Body of pancreas (tissue), 4 donors: ENCODE data around the gene RPLP2. TPM values are rescaled to one million over a fixed set of nuclear protein-coding genes. Genes with fewer than 3 reads are reported as not detected.

Experiments used
- ATAC-seq: fragments of 150-250 bp; one replicate; pipeline ENCODE4 v1.9.1; 2016
- DNase-seq, 4 donors: peaks; one replicate each; pipeline ENCODE4 v3.0.0-alpha.2; 2019
- H3K27ac ChIP-seq, 4 donors: fragments of 200-600 bp; sonication (generic); 1 replicate in 3 of 4; 2 replicates in 1 of 4; pipeline versions ENCODE4 v1.5.1 to v1.6.1; 2016 to 2019; ENCODE audit warnings: mild to moderate bottlenecking in 1 of 4, mixed read lengths in 1 of 4, moderate library complexity in 1 of 4
- H3K27me3 ChIP-seq, 2 donors: fragments of 200-600 bp; sonication (generic); one replicate each; pipeline ENCODE4 v1.6.0; 2016; ENCODE audit warnings: mild to moderate bottlenecking in 1 of 2
- H3K36me3 ChIP-seq, 2 donors: fragments of 200-600 bp; sonication (generic); replicated peaks in 1 of 2; 2 replicates each; pipeline ENCODE4 v1.5.1; 2016; ENCODE audit warnings: low read depth in 2 of 2; ENCODE audit not compliant: insufficient read depth in 1 of 2
- H3K4me1 ChIP-seq: fragments of 200-600 bp; sonication (generic); one replicate; pipeline ENCODE4 v1.6.0; 2016
- H3K4me3 ChIP-seq, 2 donors: fragments of 200-600 bp; sonication (generic); 1 replicate in 1 of 2; 2 replicates in 1 of 2; pipeline ENCODE4 v1.5.1; 2016 to 2019
- H3K9me3 ChIP-seq, 3 donors: fragments of 200-600 bp; sonication (generic); 1 replicate in 2 of 3; 2 replicates in 1 of 3; pipeline ENCODE4 v1.5.1; 2016
- CTCF ChIP-seq, 7 experiments: fragments of 450-650 bp in 4 of 7; fragments of 200-600 bp in 3 of 7; sonication (generic) in 3 of 7; IDR thresholded peaks; one replicate each; pipeline ENCODE4 v1.5.1; 2016 to 2019; ENCODE audit warnings: antibody characterized with exemption in 7 of 7
- POLR2A ChIP-seq, 3 donors: fragments of 450-650 bp; IDR thresholded peaks; one replicate each; pipeline ENCODE4 v1.6.1; 2016; ENCODE audit warnings: antibody characterized with exemption in 3 of 3, mild to moderate bottlenecking in 2 of 3
- WGBS, 2 donors: methylation state at CpG; one replicate each; pipeline ENCODE4 v1.1.5; 2017; 5-methylcytosine and 5-hydroxymethylcytosine counted together
- intact Hi-C: fragments of 100-400 bp; cut with DNase I; formaldehyde crosslinking; loops from one replicate; pipeline ENCODE4 v1.15.1; 2023
- total RNA-seq, 2 donors: library from RNA; depleted of rRNA; stranded (reverse); fragments of >200 nt; gene quantifications; one replicate each; pipeline ENCODE4 v1.1.0, GENCODE V29; 2016

The RPLP2 gene
- total RNA-seq, 2 donors from 2014 or later = 395 to 402 TPM

GRCh38 chr11:801097-801780, 8.5 kb upstream of the RPLP2 start:
- Histone ChIP-seq H3K4me1 (peaks cover 46% of the 10 kb centered on the region), H3K4me3 (no peak overlapping the region), H3K36me3 (no peaks in the 10 kb centered on the region), H3K27me3 (no peaks in the 10 kb centered on the region), H3K9me3 (no peaks in the 10 kb centered on the region), H3K27ac (no peak overlapping the region)
- no peak for DNase-seq
- intact Hi-C loops = no loop called here
- WGBS, 2 donors = 78 to 87% methylated on average over 4 to 20 of the region's 20 CpGs
- TF ChIP-seq CTCF (IDR thresholded peaks at IDR 0.05) = no peak
- TF ChIP-seq POLR2A (IDR thresholded peaks at IDR 0.05) = no peak
- no peak for ATAC-seq

GRCh38 chr11:802018-802617, 7.6 kb upstream of the RPLP2 start:
- ATAC-seq (no peak), DNase-seq (no peak)
- H3K4me3 ChIP-seq = no peak overlapping the region
- 94 to 97% methylated on average over 16 to 21 of the region's 21 CpGs for WGBS, 2 donors
- no peak overlapping the region for H3K27ac ChIP-seq
- no peak for TF ChIP-seq CTCF (IDR thresholded peaks at IDR 0.05)
- no peak for TF ChIP-seq POLR2A (IDR thresholded peaks at IDR 0.05)
- intact Hi-C loops = no loop called here
- no peaks in the 10 kb centered on the region for H3K36me3 ChIP-seq
- peaks cover 38% of the 10 kb centered on the region for H3K4me1 ChIP-seq
- no peaks in the 10 kb centered on the region for H3K9me3 ChIP-seq
- no peaks in the 10 kb centered on the region for H3K27me3 ChIP-seq

GRCh38 chr11:802693-803466, 6.9 kb upstream of the RPLP2 start:
- peaks cover 31% of the 10 kb centered on the region for H3K4me1 ChIP-seq
- no peak overlapping the region for H3K27ac ChIP-seq
- H3K4me3 ChIP-seq = no peak overlapping the region
- H3K27me3 ChIP-seq = no peaks in the 10 kb centered on the region
- DNase-seq (no peak), ATAC-seq (no peak)
- H3K9me3 ChIP-seq = no peaks in the 10 kb centered on the region
- WGBS, 2 donors = 88 to 92% methylated on average over 10 to 28 of the region's 28 CpGs
- H3K36me3 ChIP-seq = no peaks in the 10 kb centered on the region
- intact Hi-C loops = no loop called here
- no peak for TF ChIP-seq CTCF (IDR thresholded peaks at IDR 0.05)
- TF ChIP-seq POLR2A (IDR thresholded peaks at IDR 0.05) = no peak

- no peaks in the 10 kb centered on the region for H3K9me3 ChIP-seq
- intact Hi-C loops = no loop called here
- DNase-seq = no peak
- WGBS, 2 donors = 20 to 64% methylated on average over 1 to 7 of the region's 8 CpGs
- peaks cover 32% of the 10 kb centered on the region for H3K4me1 ChIP-seq
- no peak for TF ChIP-seq CTCF (IDR thresholded peaks at IDR 0.05)
- TF ChIP-seq POLR2A (IDR thresholded peaks at IDR 0.05) = no peak
- H3K27me3 ChIP-seq = no peaks in the 10 kb centered on the region
- H3K4me3 ChIP-seq = no peak overlapping the region
- H3K27ac ChIP-seq = no peak overlapping the region
- ATAC-seq = no peak
- no peaks in the 10 kb centered on the region for H3K36me3 ChIP-seq
Observed at GRCh38 chr11:803467-803742, 6.4 kb upstream of the RPLP2 start.
